ENCODE results near the gene HDAC4. TPM values are rescaled to one million over a fixed set of nuclear protein-coding genes. Genes with fewer than 3 reads are reported as not detected.

The HDAC4 gene
- total RNA-seq, 1 donor from 2014 or later: 7.8 TPM

GRCh38 chr2:239290618-239291474, 110.0 kb downstream of the HDAC4 start:
- DNase-seq (ENCODE audit: low read depth): no peak
- H3K4me3 ChIP-seq (ENCODE audit: low read depth, low read length): no peak overlapping the region
- peak; percentile 20 for TF ChIP-seq CTCF (IDR thresholded peaks at IDR 0.05; ENCODE audit: insufficient read depth, low read length, poor library complexity, severe bottlenecking)
- no peaks in the 10 kb centered on the region for H3K27me3 ChIP-seq (ENCODE audit: control insufficient read depth, insufficient read depth, low read length)
- H3K36me3 ChIP-seq (ENCODE audit: control insufficient read depth, insufficient read depth, low read length): no peaks in the 10 kb centered on the region

- TF ChIP-seq CTCF (IDR thresholded peaks at IDR 0.05; ENCODE audit: insufficient read depth, low read length, poor library complexity, severe bottlenecking): no peak
- no peak for DNase-seq (ENCODE audit: low read depth)
- H3K27me3 ChIP-seq (ENCODE audit: control insufficient read depth, insufficient read depth, low read length): no peaks in the 10 kb centered on the region
- H3K36me3 ChIP-seq (ENCODE audit: control insufficient read depth, insufficient read depth, low read length): no peaks in the 10 kb centered on the region
- no peak overlapping the region for H3K4me3 ChIP-seq (ENCODE audit: low read depth, low read length)
These were observed 111.3 kb downstream of the HDAC4 start for GRCh38 chr2:239289545-239289944.

- no peak for TF ChIP-seq CTCF (IDR thresholded peaks at IDR 0.05; ENCODE audit: insufficient read depth, low read length, poor library complexity, severe bottlenecking)
- no peak for DNase-seq (ENCODE audit: low read depth)
- no peak overlapping the region for H3K4me3 ChIP-seq (ENCODE audit: low read depth, low read length)
- H3K36me3 ChIP-seq (ENCODE audit: control insufficient read depth, insufficient read depth, low read length): no peaks in the 10 kb centered on the region
- no peaks in the 10 kb centered on the region for H3K27me3 ChIP-seq (ENCODE audit: control insufficient read depth, insufficient read depth, low read length)
These were observed 111.8 kb downstream of the HDAC4 start for GRCh38 chr2:239288951-239289511.

GRCh38 chr2:239288237-239288636, 112.6 kb downstream of the HDAC4 start:
- H3K36me3 ChIP-seq (ENCODE audit: control insufficient read depth, insufficient read depth, low read length): no peaks in the 10 kb centered on the region
- no peak for TF ChIP-seq CTCF (IDR thresholded peaks at IDR 0.05; ENCODE audit: insufficient read depth, low read length, poor library complexity, severe bottlenecking)
- no peak overlapping the region for H3K4me3 ChIP-seq (ENCODE audit: low read depth, low read length)
- DNase-seq (ENCODE audit: low read depth): no peak
- H3K27me3 ChIP-seq (ENCODE audit: control insufficient read depth, insufficient read depth, low read length): no peaks in the 10 kb centered on the region

GRCh38 chr2:239287461-239287860, 113.4 kb downstream of the HDAC4 start:
- no peak for DNase-seq (ENCODE audit: low read depth)
- H3K4me3 ChIP-seq (ENCODE audit: low read depth, low read length): no peak overlapping the region
- no peaks in the 10 kb centered on the region for H3K36me3 ChIP-seq (ENCODE audit: control insufficient read depth, insufficient read depth, low read length)
- TF ChIP-seq CTCF (IDR thresholded peaks at IDR 0.05; ENCODE audit: insufficient read depth, low read length, poor library complexity, severe bottlenecking): no peak
- no peaks in the 10 kb centered on the region for H3K27me3 ChIP-seq (ENCODE audit: control insufficient read depth, insufficient read depth, low read length)

Measured in kidney epithelial cell (primary cell).